Mesenchymal stem cell (in vitro differentiated cells and primary cell): ENCODE measurements around the gene INSYN2B.

ENCODE experiments used
- DNase-seq: peaks from one replicate; pipeline ENCODE4 v3.0.0-alpha.2; 2013
- H2AFZ ChIP-seq: one replicate; pipeline ENCODE4 v1.6.1; 2013; ENCODE audit warnings: low read depth, mild to moderate bottlenecking, control low read depth, inconsistent platforms, low read length, moderate library complexity
- H2AK5ac ChIP-seq: 2 replicates; pipeline ENCODE4 v1.6.1; 2013; ENCODE audit warnings: low read length, moderate library complexity, mild to moderate bottlenecking, inconsistent platforms; ENCODE audit not compliant: severe bottlenecking
- H2BK120ac ChIP-seq: one replicate; pipeline ENCODE4 v1.6.1; 2013; ENCODE audit warnings: low read depth, mild to moderate bottlenecking, inconsistent platforms, low read length, moderate library complexity
- H2BK12ac ChIP-seq, 2 experiments: one replicate each; pipeline ENCODE4 v1.6.1; 2013; ENCODE audit warnings: inconsistent platforms in 2 of 2, low read length in 2 of 2, mild to moderate bottlenecking in 2 of 2, moderate library complexity in 2 of 2, control low read depth in 1 of 2
- H2BK15ac ChIP-seq: one replicate; pipeline ENCODE4 v1.6.1; 2013; ENCODE audit warnings: mild to moderate bottlenecking, low read depth, inconsistent platforms; ENCODE audit not compliant: poor library complexity, severe bottlenecking
- H2BK5ac ChIP-seq: 2 replicates; pipeline ENCODE4 v1.6.1; 2013; ENCODE audit warnings: low read depth, mild to moderate bottlenecking, low read length, control low read depth, inconsistent platforms; ENCODE audit not compliant: poor library complexity, severe bottlenecking
- H3K14ac ChIP-seq, 2 experiments: one replicate each; pipeline ENCODE4 v1.6.1; 2013; ENCODE audit warnings: inconsistent platforms in 2 of 2, low read length in 2 of 2, control low read depth in 1 of 2, mild to moderate bottlenecking in 1 of 2, moderate library complexity in 1 of 2
- H3K18ac ChIP-seq, 2 experiments: one replicate each; pipeline ENCODE4 v1.6.1; 2013; ENCODE audit warnings: inconsistent platforms in 2 of 2, low read length in 2 of 2, control low read depth in 1 of 2, low read depth in 1 of 2, mild to moderate bottlenecking in 1 of 2
- H3K23ac ChIP-seq, 2 experiments: one replicate each; pipeline ENCODE4 v1.6.1; 2013; ENCODE audit warnings: inconsistent platforms in 2 of 2, low read length in 2 of 2, mild to moderate bottlenecking in 2 of 2, moderate library complexity in 2 of 2, control low read depth in 1 of 2
- H3K27ac ChIP-seq: 2 replicates; pipeline ENCODE4 v1.5.1; 2013; ENCODE audit warnings: mild to moderate bottlenecking, moderate library complexity, low read length, control low read depth, inconsistent platforms; ENCODE audit not compliant: poor library complexity, severe bottlenecking
- H3K27me3 ChIP-seq, 2 experiments: 2 replicates each; pipeline versions ENCODE4 v1.6.1 to v1.7.0; 2013; ENCODE audit warnings: low read length in 2 of 2, mild to moderate bottlenecking in 2 of 2, moderate library complexity in 2 of 2, control low read depth in 1 of 2, inconsistent platforms in 1 of 2; ENCODE audit not compliant: control insufficient read depth in 1 of 2, insufficient read depth in 1 of 2
- H3K36me3 ChIP-seq, 2 experiments: 2 replicates each; pipeline versions ENCODE4 v1.6.1 to v1.7.0; 2013; ENCODE audit warnings: low read length in 2 of 2, control low read depth in 1 of 2, inconsistent platforms in 1 of 2, low read depth in 1 of 2, mild to moderate bottlenecking in 1 of 2; ENCODE audit not compliant: insufficient read depth in 2 of 2, control insufficient read depth in 1 of 2
- H3K4ac ChIP-seq, 2 experiments: one replicate each; pipeline ENCODE4 v1.6.1; 2013; ENCODE audit warnings: inconsistent platforms in 2 of 2, low read length in 2 of 2, mild to moderate bottlenecking in 2 of 2, moderate library complexity in 2 of 2, control low read depth in 1 of 2, low read depth in 1 of 2
- H3K4me1 ChIP-seq: 2 replicates; pipeline ENCODE4 v1.6.1; 2013; ENCODE audit warnings: low read depth, low read length, control low read depth; ENCODE audit not compliant: control insufficient read depth, insufficient read depth
- H3K4me2 ChIP-seq: 2 replicates; pipeline ENCODE4 v1.6.1; 2013; ENCODE audit warnings: low read length, mild to moderate bottlenecking, inconsistent platforms; ENCODE audit not compliant: poor library complexity, severe bottlenecking
- H3K4me3 ChIP-seq, 2 experiments: 2 replicates each; pipeline versions ENCODE4 v1.5.1 to v1.7.0; 2013; ENCODE audit warnings: low read length in 2 of 2, mild to moderate bottlenecking in 2 of 2, control low read depth in 1 of 2, low read depth in 1 of 2; ENCODE audit not compliant: insufficient read depth in 1 of 2
- H3K79me1 ChIP-seq: replicated peaks from 2 replicates; pipeline ENCODE4 v1.6.1; 2013; ENCODE audit warnings: mild to moderate bottlenecking, control low read depth, low read length, inconsistent platforms; ENCODE audit not compliant: poor library complexity, severe bottlenecking
- H3K9ac ChIP-seq: 2 replicates; pipeline ENCODE4 v1.7.0; 2013; ENCODE audit warnings: mild to moderate bottlenecking, low read length, moderate library complexity
- H3K9me3 ChIP-seq: 2 replicates; pipeline ENCODE4 v1.7.0; 2013; ENCODE audit warnings: mild to moderate bottlenecking, low read length; ENCODE audit not compliant: control insufficient read depth
- H4K8ac ChIP-seq: one replicate; pipeline ENCODE4 v1.6.1; 2013; ENCODE audit warnings: inconsistent platforms, mild to moderate bottlenecking, low read length, moderate library complexity
- H4K91ac ChIP-seq: one replicate; pipeline ENCODE4 v1.6.1; 2013; ENCODE audit warnings: mild to moderate bottlenecking, low read length, inconsistent platforms
- WGBS: methylation state at CpG from one replicate; pipeline ENCODE4 v1.1.7; 2013; ENCODE audit warnings: mixed read lengths; 5-methylcytosine and 5-hydroxymethylcytosine counted together

The INSYN2B gene

GRCh38 chr5:169864483-169864882, 115.8 kb downstream of the INSYN2B start:
- Histone ChIP-seq H3K36me3 (peaks cover 3 to 46% of the 10 kb centered on the region in 2 experiments), H3K18ac (no peak overlapping the region), H3K4me2 (no peak overlapping the region), H3K27ac (no peak overlapping the region), H3K79me1 (no peaks in the 10 kb centered on the region), H3K27me3 (no peaks in the 10 kb centered on the region), H2AK5ac (no peak overlapping the region), H3K4me3 (no peak overlapping the region), H3K23ac (no peak overlapping the region), H4K8ac (no peak overlapping the region), H3K14ac (no peak overlapping the region), H3K4me1 (peaks cover 1% of the 10 kb centered on the region), H2BK120ac (no peak overlapping the region), H4K91ac (no peak overlapping the region), H2AFZ (no peak overlapping the region), H3K9ac (no peak overlapping the region), H2BK12ac (no peak overlapping the region), H3K4ac (no peak overlapping the region), H3K9me3 (no peaks in the 10 kb centered on the region), H2BK5ac (no peak overlapping the region), H2BK15ac (no peak overlapping the region)
- DNase-seq, result no peak
- no CpG with 5 or more reads among the region's 1 CpG for WGBS

GRCh38 chr5:169862391-169862811, 117.9 kb downstream of the INSYN2B start:
- Histone ChIP-seq H3K18ac (no peak overlapping the region), H3K14ac (no peak overlapping the region), H2BK12ac (no peak overlapping the region), H3K27ac (no peak overlapping the region), H3K4me3 (no peak overlapping the region), H4K91ac (no peak overlapping the region), H4K8ac (no peak overlapping the region), H3K9me3 (no peaks in the 10 kb centered on the region), H2BK15ac (no peak overlapping the region), H2BK5ac (no peak overlapping the region), H3K23ac (no peak overlapping the region), H2AK5ac (no peak overlapping the region), H3K9ac (no peak overlapping the region), H3K79me1 (no peaks in the 10 kb centered on the region), H3K4ac (no peak overlapping the region), H3K4me1 (peaks cover 1% of the 10 kb centered on the region), H3K4me2 (no peak overlapping the region), H3K36me3 (peaks cover 3 to 35% of the 10 kb centered on the region in 2 experiments), H2BK120ac (no peak overlapping the region), H2AFZ (no peak overlapping the region), H3K27me3 (no peaks in the 10 kb centered on the region)
- no peak for DNase-seq
- WGBS, result 96% methylated on average over 4 of the region's 4 CpGs

GRCh38 chr5:169861934-169862333, 118.4 kb downstream of the INSYN2B start:
- Histone ChIP-seq H2BK5ac (no peak overlapping the region), H3K23ac (no peak overlapping the region), H3K9ac (no peak overlapping the region), H3K4ac (no peak overlapping the region), H2BK15ac (no peak overlapping the region), H3K4me1 (peaks cover 1% of the 10 kb centered on the region), H3K27ac (no peak overlapping the region), H2AFZ (no peak overlapping the region), H3K27me3 (no peaks in the 10 kb centered on the region), H2BK120ac (no peak overlapping the region), H3K79me1 (no peaks in the 10 kb centered on the region), H3K4me2 (no peak overlapping the region), H3K18ac (no peak overlapping the region), H2BK12ac (no peak overlapping the region), H2AK5ac (no peak overlapping the region), H4K91ac (no peak overlapping the region), H3K4me3 (no peak overlapping the region), H3K14ac (no peak overlapping the region), H4K8ac (no peak overlapping the region), H3K9me3 (no peaks in the 10 kb centered on the region), H3K36me3 (peaks cover 3 to 35% of the 10 kb centered on the region in 2 experiments)
- DNase-seq, result peak; percentile 63
- 51% methylated on average over 2 of the region's 2 CpGs for WGBS

- Histone ChIP-seq H2BK12ac (no peak overlapping the region), H3K4me3 (no peak overlapping the region), H3K4me2 (no peak overlapping the region), H3K14ac (no peak overlapping the region), H3K4ac (no peak overlapping the region), H3K23ac (no peak overlapping the region), H3K9me3 (no peaks in the 10 kb centered on the region), H4K91ac (no peak overlapping the region), H3K9ac (no peak overlapping the region), H2AK5ac (no peak overlapping the region), H3K27ac (no peak overlapping the region), H4K8ac (no peak overlapping the region), H2BK5ac (no peak overlapping the region), H3K18ac (no peak overlapping the region), H2BK120ac (no peak overlapping the region), H2AFZ (no peak overlapping the region), H3K79me1 (no peaks in the 10 kb centered on the region), H3K27me3 (no peaks in the 10 kb centered on the region), H2BK15ac (no peak overlapping the region), H3K4me1 (peaks cover 1% of the 10 kb centered on the region), H3K36me3 (peaks cover 3 to 32% of the 10 kb centered on the region in 2 experiments)
- DNase-seq, result no peak
- 100% methylated on average over 2 of the region's 2 CpGs for WGBS
These were observed 118.9 kb downstream of the INSYN2B start for GRCh38 chr5:169861433-169861832.
